ENCODE measurements around the gene GFER.
A peak's percentile ranks its signal among the peaks of the same experiment; 100 is the strongest.

The GFER gene

DNA sequence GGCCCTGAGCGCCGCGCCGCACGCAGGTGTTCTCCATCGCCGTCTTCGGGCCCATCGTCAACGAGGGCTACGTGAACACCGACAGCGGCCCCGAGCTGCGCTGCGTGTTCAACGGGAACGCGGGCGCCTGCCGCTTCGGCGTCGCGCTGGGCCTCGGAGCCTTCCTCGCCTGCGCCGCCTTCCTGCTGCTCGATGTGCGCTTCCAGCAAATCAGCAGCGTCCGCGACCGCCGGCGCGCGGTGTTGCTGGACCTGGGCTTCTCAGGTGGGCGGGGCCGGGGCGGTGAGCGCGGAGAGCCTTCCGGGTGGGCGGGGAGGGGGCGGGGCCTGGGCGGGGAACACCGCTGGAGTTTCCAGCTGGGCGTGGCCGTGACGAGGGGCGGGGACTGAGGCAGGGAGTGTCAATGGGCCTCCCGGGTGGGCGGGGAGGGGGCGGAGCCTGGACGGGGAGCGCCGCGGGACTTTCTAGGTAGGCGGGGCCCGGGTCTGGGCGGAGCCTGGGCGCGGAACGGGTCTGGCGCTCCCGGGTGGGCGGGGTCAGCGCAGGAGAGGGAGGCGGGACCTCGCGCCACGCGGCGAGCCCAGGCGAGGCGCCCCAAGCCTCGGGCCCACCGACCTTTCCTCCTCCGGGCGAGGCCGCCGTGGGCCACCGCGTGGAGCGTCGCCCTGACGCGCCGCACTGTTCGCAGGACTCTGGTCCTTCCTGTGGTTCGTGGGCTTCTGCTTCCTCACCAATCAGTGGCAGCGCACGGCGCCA lies 8.1 kb downstream of the GFER start:
- DNase-seq = no peak

DNA sequence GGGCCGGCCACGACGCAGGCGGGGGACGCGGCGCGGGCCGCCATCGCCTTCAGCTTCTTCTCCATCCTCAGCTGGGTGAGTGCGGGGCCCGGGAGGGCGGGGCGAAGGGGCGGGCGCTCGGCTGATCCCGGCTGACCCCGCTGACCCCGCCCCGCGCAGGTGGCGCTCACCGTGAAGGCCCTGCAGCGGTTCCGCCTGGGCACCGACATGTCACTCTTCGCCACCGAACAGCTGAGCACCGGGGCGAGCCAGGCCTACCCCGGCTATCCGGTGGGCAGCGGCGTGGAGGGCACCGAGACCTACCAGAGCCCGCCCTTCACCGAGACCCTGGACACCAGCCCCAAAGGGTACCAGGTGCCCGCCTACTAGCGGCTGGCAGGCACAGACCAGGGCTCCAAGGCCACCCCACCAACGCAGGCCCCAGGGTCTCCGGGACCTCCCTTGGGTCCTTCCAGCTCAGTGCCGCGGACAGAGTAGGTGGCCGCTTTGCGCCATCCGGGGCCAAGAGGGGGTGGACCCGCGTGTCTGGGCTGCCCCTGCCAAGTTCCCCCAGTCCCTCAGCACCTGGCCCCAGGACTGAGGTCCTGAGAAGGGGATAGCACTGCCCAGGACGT lies 8.8 kb downstream of the GFER start:
- DNase-seq = no peak

DNA sequence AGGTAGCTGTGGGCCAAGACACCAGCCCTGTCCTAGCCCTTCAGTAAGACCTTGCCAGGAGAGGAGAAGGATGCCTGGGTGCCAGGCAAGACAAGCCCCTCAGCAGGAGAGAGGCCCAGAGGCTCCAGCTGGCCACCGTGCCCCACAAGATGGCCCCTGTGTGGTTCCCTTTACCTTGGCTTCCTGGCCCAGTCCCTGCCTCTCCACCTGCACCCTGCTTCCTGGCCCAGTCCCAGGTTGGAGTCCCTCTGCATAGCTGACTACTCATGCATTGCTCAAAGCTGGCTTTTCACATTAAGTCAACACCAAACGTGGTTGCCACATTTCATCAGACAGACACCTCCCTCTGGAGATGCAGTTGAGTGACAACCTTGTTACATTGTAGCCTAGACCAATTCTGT lies 9.7 kb downstream of the GFER start:
- no peak for DNase-seq

DNA sequence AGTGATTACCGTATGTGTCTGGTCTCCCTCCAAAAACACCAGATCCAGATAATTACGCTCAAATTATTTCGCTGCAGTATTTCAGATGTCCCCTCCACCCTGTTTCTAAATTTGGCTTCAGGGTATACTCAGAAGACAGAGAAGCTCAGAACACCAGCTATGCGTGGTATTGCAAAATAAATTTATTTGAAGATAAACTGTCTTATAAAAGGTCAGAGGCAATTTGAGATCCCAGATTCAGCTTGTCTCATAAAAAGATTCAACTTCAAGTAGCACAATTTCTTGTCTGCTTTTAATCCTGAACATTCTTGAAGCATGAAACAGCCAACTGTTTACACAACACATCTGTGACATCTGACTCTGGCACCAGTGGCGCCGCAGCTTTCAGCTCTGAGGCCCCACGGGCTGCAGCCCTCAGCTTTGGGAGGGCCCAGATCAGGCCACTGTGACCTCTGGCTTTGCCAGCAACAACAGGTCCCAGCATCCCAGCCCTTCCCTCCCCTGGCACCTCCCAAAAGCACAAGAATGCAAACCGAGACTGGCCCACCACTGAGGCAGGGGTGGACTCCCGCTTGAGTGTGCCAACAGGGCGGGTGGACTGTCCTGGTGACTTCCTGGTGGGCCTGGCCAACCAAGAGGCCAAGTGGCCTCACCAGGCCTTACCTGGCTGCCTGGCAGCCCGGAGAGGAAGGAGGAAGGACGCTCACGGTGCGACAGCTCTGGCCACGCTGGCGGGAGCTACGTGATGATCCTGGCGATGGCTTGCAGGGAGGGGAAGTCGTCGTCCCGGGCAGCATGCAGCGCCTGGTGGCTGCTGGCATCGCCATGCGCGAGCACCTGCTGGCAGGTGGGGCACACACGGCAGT lies 13.7 kb downstream of the GFER start:
- no peak for DNase-seq

DNA sequence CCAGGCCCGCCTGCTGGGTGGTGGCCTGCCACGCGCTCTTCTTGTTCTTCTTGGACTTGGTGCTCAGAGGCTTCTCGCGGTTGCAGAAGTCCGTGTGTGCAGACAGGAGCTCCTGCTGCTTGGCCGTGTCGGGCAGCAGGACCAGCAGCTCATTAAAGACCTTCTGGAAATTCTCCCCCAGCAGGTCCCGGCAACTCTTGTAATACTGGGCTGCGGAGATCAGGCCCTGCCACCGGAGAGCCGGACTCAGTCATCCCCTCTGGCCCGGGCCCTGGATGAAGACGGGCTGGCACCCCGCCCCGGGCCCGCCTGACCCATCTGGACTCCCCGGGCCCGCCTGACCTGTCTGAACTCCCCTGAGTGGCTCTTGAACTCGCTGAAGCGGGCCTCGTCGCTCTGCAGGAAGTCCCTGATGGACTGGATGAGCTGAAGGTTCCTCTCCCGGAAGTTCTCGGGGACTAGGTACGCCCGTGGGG lies 14.4 kb downstream of the GFER start:
- no peak for DNase-seq

DNA sequence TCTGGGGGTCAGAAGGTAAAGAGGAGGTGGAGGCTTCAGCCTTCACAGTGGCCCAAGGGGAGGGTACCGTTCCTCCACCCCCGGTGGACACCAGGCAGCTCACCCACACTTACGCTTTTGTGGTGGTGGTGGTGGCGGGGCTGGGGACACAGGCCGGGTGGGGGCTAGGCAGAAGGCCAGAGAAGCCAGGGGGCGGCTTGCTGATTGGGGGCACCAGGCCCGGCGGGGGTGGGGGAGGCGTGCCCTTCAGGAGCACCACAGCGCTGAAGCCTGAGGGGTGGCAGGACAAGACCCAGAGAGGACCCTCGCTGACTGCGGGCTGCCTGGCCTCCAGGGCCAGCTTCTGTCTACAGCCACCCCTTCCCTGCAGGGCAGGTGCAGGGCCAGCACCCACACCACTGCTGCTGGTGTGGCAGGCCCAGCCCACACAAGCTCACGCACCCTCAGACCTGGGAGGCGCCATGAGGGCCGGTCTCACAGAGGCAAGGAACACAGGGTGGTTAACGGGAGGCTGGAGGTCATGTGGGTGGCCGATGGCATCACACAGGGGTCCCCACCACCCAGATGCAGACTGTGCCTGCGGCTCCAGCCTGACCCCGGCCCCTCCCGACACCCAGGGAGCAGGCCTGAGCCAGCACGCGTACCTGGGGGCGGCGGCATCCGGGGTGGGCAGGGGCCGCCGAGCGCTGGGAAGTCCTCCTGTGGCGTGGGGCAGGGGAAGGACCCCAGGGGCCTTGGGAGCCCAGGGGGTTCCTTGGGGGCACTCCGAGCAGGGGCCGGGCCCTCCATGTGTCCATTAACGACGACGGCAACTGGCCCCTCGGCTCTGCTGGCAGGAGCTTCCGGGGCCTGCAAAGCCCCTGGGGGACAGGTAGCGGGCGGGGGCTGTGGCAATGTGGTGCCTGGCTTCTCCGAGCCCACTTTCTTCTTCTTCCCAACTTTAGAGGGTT lies 15.1 kb downstream of the GFER start:
- DNase-seq = no peak

DNA sequence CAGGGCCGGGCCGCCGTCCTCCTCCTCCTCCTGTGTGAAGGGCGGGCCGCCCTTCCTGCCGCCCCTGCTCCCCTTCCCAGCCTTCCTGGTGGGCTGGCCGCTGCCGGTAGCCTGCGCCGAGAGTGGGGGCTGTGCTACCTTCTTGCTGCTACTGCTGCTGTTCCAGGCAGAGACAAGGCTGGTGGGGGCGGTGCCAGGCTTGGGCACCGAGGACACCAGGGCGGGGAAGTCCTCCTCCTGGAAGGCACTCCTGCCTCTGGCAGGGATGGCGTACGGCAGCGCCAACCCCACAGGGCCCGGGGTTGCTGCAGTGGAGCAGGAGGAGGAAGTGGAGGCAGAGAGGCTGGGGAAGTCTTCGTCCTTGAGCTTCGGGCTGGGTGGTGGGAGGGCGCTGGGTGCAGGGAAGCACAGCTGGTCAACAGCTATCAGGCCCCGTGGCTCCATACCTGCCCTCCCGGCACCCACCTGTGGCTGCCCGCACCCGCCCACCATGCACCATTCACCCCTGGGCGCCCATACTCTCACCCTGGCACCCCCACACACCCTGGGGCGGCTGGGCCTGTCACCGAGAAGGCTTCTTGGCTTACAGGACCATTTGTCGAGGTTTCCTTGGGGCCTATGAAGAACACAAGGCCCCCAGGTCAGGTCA lies 16.0 kb downstream of the GFER start:
- DNase-seq = no peak

DNA sequence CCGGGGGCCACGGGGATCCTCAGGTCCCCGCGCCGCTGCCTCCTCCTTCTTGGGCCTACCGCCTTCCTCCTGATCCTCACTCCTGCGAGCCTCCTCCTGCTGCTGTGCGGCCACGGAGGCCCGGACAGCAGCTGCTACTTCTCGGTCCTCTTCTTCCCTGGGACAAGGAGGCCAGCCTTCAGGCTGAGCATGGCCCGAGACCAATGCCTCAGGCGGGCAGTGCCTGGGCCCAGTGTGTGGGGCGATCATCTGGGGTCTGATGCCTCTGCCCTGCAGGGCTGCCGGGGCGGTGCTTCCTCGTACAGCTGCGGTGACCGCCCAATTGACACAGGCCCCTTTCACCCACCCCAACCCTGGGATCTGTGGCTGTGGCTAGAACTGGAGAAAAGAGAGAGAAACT lies 17.0 kb downstream of the GFER start:
- DNase-seq = no peak

DNA sequence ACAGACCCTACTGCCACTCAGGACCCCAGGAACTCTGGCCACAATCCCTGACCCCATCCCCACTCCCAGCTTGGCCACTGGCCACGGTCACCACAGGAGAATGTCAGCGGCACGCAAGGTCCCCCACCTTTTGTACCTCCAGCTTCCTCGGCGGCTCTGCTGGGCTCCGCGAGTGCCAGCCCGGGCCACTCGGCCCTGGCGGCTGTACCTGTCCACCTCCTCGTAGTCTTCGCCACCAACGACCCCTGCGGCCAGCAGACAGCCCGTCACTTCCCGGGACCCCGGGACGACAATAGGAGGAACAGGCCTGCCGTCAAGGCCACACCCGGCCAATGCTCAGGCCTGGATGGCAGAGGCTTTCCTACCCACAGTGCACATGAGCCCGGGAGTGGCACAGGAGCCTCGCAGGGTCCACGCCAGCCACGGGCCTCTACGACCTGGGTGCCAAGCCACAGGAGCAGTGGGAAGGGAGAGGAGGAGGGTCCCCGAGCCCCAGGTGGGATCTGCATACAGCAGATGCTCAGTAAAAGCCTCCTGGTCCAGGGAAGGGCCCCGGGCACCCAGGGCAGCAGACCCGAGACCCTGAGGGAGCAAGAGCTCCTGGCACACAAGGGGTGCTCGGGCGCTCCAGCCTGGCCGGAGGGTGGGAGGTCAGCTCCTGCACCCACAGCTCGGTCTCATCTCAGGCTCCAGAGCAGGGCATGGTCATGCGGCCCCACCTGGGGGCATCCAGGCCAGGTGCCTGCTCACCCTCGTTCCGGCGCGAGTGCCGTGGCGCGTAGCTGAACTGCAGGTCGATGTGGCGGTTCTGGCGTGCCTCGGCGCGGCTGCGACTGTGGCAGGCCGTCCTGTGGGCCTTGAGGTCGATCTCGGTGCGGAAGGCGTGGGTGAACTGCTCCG lies 17.7 kb downstream of the GFER start:
- no peak for DNase-seq

DNA sequence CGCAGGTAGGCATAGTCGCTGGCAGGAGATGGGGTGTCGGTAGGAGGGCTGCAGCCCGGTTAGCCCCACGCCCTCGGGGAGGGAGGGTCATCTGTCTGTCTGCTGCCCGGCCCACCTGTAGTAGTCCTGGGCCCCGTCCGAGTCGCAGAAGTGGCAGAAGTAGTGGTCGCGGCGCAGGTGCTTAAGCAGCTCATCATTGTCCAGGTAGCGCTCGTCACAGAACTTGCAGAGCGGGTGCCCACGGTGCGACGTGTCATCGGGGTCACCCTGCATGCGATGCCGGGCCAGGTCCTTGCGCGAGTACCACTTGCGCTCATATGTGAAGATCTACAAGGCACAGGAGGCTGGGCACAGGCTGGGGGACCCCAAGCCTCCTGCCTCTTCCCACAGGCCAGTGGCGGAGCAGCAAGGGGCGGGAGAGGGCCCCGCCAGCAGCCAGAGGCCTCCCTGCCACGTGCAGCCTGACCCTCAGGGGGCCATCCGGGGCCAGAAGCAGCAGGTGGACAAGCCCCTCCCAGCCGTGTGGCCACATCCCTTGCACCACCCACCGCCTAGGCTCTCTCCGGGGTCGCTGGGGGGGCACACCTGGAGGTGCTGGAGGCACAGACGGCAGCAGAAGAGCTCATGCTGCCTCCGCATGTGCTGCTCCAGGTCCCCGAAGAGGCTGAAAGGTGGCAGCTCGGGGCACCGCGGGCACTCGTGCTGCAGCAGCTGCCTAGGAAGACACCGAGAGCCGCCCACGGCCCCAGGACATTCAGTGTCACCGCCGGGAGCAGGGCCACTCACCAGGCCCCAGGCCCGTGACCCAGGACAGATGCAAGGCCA lies 18.6 kb downstream of the GFER start:
- DNase-seq = no peak

DNA sequence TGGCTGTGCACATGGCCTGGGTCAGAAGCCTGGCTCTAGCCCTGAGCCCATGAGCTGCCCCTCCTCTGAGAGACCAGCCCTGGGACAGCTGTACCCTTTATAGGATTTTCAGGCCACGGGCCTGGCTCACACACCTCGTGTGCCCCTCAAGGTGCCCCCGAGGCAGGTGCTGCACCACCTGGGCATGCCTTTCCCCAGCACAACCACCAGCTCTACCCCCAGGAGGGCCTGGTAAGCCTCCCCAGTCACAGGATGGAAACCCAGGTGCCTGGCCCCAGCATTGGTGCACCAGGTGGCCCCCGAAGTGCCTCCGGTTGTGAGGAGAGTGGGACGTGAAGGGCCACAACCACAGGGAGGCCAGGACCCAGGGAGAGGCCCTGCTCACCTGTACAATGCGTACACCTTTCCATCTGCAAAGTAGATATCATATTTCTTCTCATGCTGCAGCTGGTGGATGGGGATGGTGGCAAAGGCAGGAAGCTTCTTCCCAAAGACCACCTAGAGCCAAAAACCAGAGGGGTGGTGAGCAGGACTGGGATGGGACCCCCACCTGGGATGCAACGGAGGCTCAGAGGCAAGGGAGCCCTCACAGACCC lies 19.3 kb downstream of the GFER start:
- no peak for DNase-seq

DNA sequence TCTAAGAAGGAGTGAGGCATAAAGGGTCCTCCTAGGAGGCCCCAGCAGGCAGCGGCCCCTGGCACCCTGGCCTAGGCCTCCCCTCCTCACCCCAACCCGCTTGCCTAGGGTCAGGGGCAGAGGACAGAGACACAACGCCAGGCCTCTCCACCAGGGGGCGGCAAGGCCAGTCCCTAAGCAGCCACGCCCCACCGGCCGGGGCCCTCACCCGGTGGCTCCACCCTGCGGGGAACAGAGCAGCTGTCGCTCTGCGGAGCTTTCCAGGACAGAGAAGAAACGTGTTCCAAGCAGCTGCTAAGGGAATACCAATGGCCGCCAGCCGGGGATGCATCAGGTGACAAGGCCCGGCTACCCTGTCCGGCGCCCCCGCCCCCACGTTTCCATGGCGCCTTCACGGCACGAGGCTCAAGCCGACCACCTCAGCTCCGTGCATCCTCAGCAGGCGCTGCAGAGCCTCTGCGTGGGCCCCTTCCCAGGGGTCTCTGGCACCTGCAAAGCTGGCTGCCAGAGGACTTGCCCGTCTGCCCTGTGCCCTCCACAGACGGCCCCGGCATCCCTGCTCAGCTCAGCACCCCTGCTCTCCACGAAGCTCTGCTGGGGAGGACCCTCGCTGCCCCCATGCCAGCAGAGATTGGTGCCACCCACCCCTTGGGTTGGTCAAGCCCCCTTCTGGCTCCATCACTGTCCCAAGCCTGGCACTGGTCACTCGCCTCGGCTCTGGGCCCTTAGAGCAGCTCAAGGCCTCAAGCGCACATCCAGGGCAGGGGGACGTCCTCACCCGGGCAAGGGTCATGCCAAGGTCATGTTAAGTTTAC lies 20.0 kb downstream of the GFER start:
- DNase-seq = peak; percentile 78

DNA sequence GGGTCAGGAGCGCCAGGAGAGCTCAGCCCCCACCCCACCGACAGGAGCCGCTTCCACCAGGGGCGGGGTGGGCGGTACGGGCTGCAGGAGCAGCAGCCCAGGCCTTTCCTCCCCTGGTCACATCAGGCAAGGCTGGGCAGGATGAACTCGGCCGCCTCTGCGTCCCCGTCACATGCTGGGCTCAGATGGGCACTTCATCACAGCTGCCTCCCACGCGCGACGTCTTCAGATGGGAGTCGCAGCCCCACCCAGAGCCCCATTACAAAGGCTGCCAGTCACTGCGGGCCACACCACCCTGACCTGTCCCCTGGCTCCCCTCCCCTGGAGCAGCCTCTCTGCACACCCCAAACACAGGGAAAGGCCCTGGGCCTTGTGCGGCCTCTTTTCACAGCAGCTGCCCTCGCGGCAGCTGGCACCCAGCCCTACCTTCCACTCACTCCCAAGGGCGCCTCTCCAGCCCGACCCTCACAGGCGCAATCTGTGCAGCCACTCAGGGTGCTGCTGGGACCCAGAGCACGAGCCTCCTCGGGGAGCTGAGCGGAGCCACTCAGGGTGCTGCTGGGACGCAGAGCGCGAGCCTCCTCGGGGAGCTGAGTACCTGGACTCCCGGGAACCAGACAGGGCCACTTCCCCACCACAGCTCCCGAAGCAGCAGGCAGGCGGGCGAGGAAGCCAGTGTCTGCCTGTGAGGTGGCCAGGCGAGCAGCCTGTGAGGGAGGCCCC lies 21.0 kb downstream of the GFER start:
- no peak for DNase-seq

DNA sequence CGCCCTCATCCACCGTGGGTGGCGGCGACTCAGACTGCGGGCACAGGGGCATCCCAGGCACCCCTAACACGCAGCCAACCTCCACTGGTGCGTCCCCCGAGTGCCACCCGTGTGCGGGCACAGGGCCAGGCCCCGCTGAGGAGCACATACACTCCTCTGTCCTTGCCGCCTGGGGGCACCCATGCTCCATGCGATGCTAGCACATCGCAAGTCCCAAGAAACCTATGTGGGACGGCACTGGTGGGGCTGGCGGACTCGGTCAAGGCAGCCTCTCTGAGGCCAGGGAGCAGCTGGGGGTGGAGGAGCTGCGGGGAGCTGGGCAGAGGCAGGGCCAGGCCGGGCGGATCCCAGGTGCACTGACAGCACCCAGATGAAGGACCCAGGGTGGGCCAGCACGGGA lies 21.7 kb downstream of the GFER start:
- no peak for DNase-seq

DNA sequence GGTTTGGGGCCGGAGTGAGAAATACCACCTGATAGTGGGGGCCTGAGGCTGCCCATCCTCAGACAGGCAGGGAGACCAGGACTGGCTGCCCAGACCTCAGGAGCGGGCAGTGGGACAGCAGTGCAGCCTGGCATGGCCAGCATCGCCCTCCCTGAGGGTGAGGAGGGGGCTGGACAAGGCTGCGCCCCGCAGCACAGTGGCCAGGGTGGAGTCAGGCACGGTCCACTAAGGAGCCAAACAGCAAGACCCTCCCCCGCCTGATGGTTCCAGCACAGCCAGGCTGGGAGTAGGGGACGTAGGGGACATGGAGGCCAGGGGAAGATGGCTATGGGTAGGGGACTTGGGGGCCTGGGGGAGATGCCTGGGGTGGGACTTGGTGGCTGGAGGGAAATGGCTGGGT lies 22.3 kb downstream of the GFER start:
- no peak for DNase-seq

DNA sequence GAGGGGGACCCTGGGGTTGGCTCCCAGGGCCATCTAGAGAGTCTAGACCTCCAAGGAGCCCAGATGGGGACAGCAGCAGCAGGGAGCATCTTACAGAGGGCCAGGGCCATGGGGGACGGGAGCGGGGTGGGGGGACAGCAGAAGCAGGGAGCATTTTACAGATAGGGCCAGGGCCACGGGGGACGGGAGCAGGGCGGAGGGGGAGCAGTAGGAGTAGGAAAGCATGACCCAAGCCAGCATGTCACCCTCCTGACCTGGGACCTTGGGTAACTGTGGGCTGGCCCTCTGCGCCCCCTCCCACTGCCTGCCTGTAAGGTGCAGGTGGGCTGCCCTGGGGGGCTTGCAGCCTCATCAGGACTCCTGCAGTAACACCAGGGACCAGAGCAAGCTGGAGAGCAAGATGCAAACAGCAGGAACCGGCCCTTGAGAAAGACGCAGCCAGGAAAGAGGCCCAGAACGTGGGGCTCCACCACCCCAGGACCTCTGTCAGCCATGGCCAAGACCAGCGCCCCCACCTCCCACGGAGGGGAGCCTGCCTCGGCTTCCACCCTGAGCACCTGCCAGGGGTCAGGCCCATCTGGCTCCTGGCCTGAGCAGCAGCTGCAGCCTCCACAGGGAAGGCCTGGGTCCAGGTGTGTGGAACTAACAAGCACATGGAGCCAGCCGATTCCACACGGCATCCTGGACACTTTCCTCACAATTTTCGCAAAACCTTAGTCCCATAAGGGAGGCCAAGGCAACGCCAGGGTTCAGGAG lies 23.3 kb downstream of the GFER start:
- no peak for DNase-seq

DNA sequence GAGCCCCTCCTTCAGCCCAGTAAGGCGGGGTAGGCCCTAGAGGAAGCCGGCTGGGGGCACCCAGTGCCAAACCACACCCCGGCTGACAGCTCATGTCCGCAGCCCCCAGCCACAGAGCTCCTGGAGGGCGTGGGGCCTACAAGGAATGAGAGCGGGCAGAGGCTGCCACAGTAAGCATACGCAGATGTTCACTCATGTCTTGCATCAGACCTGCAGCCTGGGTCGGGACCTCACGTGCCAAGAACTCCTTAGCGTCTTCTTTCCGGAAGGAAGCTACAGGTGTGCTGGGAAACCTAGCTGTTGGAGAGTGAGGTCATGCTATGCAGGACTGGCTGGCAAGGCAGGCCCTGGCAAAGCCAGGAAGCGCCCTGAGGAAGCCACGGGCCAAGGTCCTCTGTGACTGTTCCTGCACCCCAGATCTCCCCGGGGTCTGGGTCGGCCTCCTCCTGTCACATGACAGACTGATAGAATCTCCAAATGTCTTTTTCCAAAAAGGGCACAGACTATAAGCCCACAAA lies 24.1 kb downstream of the GFER start:
- DNase-seq = no peak

All from NCI-H1105 treated with DMSO at 0.1 percent for 48 hours (cell line).